Measurements from ENCODE around the gene VPS13D. TPM values are rescaled to one million over a fixed set of nuclear protein-coding genes. Genes with fewer than 3 reads are reported as not detected.

VPS13D gene
- total and polyA plus RNA-seq, 2 experiments from 2014 or later, result 10.7 to 34.9 TPM

DNA sequence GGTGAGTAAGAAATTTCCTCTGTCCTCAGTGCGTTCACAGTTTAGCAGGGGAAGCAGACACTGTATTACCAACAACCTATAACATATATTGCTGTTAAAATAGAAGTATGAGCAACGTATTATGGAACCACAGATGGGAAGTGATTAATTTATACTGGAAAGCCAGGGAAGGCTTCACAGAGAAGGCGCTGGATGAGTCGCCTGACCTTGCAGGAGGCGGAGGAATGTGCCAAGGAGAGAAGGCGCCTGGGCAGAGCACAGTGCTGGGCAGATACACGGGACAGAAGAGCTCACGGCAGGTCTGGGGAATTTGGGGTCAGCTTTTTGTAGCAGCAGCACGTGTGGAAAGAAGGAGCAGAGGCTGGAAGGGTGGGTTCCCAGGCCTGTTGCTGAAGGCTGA lies 271.8 kb downstream of the VPS13D start:
- DNase-seq (ENCODE audit: low spot score) (no peak), ATAC-seq (no peak)
- Mint-ChIP-seq H3K36me3 (ENCODE audit: low read depth) (no peaks in the 10 kb centered on the region), H3K4me3 (no peak overlapping the region), H3K4me1 (peaks cover 14% of the 10 kb centered on the region), H3K9me3 (no peaks in the 10 kb centered on the region), H3K27ac (peak overlapping the region; percentile 18; the same call in 1 of the 2 replicates), H3K27me3 (ENCODE audit: insufficient read depth, low read depth, poor library complexity) (peaks cover 3% of the 10 kb centered on the region)
- no peaks in the 10 kb centered on the region for H3K36me3 ChIP-seq (ENCODE audit: insufficient read depth)
- no peaks in the 10 kb centered on the region for H3K79me2 ChIP-seq (replicated peaks; ENCODE audit: insufficient read depth)
- H3K27ac ChIP-seq (ENCODE audit: low read depth), result no peak overlapping the region
- no peaks in the 10 kb centered on the region for H3K9me2 ChIP-seq (ENCODE audit: insufficient read depth)
- H3K4me1 ChIP-seq (ENCODE audit: insufficient read depth), result no peaks in the 10 kb centered on the region
- H4K20me1 ChIP-seq (replicated peaks; ENCODE audit: insufficient read depth), result peaks cover 2% of the 10 kb centered on the region; the same call in 1 of the 2 replicates
- H3K4me3 ChIP-seq, result no peak overlapping the region
- no peaks in the 10 kb centered on the region for H3K27me3 ChIP-seq (ENCODE audit: insufficient read depth)
- H2AFZ ChIP-seq, result no peak overlapping the region
- no peak for TF ChIP-seq ZNF331 (CRISPR knock-in tag; IDR thresholded peaks at IDR 0.05; ENCODE audit: low read depth)
- TF ChIP-seq, protein P1, sequence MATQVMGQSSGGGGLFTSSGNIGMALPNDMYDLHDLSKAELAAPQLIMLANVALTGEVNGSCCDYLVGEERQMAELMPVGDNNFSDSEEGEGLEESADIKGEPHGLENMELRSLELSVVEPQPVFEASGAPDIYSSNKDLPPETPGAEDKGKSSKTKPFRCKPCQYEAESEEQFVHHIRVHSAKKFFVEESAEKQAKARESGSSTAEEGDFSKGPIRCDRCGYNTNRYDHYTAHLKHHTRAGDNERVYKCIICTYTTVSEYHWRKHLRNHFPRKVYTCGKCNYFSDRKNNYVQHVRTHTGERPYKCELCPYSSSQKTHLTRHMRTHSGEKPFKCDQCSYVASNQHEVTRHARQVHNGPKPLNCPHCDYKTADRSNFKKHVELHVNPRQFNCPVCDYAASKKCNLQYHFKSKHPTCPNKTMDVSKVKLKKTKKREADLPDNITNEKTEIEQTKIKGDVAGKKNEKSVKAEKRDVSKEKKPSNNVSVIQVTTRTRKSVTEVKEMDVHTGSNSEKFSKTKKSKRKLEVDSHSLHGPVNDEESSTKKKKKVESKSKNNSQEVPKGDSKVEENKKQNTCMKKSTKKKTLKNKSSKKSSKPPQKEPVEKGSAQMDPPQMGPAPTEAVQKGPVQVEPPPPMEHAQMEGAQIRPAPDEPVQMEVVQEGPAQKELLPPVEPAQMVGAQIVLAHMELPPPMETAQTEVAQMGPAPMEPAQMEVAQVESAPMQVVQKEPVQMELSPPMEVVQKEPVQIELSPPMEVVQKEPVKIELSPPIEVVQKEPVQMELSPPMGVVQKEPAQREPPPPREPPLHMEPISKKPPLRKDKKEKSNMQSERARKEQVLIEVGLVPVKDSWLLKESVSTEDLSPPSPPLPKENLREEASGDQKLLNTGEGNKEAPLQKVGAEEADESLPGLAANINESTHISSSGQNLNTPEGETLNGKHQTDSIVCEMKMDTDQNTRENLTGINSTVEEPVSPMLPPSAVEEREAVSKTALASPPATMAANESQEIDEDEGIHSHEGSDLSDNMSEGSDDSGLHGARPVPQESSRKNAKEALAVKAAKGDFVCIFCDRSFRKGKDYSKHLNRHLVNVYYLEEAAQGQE (IDR thresholded peaks at IDR 0.05; ENCODE audit: unreplicated experiment), result no peak
- TF ChIP-seq CREB1 (CRISPR knock-in tag; IDR thresholded peaks at IDR 0.05; ENCODE audit: low read depth), result no peak
- TF ChIP-seq POLR2AphosphoS5 (IDR thresholded peaks at IDR 0.05; ENCODE audit: low read depth), result no peak
- no peak for TF ChIP-seq EZH2phosphoT487 (IDR thresholded peaks at IDR 0.05; ENCODE audit: unreplicated experiment)
- TF ChIP-seq EZH2 (IDR thresholded peaks at IDR 0.05; ENCODE audit: low read depth, unreplicated experiment), result no peak
- TF ChIP-seq, protein P2, sequence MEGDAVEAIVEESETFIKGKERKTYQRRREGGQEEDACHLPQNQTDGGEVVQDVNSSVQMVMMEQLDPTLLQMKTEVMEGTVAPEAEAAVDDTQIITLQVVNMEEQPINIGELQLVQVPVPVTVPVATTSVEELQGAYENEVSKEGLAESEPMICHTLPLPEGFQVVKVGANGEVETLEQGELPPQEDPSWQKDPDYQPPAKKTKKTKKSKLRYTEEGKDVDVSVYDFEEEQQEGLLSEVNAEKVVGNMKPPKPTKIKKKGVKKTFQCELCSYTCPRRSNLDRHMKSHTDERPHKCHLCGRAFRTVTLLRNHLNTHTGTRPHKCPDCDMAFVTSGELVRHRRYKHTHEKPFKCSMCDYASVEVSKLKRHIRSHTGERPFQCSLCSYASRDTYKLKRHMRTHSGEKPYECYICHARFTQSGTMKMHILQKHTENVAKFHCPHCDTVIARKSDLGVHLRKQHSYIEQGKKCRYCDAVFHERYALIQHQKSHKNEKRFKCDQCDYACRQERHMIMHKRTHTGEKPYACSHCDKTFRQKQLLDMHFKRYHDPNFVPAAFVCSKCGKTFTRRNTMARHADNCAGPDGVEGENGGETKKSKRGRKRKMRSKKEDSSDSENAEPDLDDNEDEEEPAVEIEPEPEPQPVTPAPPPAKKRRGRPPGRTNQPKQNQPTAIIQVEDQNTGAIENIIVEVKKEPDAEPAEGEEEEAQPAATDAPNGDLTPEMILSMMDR (conservative IDR thresholded peaks at IDR 0.05; ENCODE audit: low read depth in 2 of 2), result no peak
- TF ChIP-seq, protein P3, sequence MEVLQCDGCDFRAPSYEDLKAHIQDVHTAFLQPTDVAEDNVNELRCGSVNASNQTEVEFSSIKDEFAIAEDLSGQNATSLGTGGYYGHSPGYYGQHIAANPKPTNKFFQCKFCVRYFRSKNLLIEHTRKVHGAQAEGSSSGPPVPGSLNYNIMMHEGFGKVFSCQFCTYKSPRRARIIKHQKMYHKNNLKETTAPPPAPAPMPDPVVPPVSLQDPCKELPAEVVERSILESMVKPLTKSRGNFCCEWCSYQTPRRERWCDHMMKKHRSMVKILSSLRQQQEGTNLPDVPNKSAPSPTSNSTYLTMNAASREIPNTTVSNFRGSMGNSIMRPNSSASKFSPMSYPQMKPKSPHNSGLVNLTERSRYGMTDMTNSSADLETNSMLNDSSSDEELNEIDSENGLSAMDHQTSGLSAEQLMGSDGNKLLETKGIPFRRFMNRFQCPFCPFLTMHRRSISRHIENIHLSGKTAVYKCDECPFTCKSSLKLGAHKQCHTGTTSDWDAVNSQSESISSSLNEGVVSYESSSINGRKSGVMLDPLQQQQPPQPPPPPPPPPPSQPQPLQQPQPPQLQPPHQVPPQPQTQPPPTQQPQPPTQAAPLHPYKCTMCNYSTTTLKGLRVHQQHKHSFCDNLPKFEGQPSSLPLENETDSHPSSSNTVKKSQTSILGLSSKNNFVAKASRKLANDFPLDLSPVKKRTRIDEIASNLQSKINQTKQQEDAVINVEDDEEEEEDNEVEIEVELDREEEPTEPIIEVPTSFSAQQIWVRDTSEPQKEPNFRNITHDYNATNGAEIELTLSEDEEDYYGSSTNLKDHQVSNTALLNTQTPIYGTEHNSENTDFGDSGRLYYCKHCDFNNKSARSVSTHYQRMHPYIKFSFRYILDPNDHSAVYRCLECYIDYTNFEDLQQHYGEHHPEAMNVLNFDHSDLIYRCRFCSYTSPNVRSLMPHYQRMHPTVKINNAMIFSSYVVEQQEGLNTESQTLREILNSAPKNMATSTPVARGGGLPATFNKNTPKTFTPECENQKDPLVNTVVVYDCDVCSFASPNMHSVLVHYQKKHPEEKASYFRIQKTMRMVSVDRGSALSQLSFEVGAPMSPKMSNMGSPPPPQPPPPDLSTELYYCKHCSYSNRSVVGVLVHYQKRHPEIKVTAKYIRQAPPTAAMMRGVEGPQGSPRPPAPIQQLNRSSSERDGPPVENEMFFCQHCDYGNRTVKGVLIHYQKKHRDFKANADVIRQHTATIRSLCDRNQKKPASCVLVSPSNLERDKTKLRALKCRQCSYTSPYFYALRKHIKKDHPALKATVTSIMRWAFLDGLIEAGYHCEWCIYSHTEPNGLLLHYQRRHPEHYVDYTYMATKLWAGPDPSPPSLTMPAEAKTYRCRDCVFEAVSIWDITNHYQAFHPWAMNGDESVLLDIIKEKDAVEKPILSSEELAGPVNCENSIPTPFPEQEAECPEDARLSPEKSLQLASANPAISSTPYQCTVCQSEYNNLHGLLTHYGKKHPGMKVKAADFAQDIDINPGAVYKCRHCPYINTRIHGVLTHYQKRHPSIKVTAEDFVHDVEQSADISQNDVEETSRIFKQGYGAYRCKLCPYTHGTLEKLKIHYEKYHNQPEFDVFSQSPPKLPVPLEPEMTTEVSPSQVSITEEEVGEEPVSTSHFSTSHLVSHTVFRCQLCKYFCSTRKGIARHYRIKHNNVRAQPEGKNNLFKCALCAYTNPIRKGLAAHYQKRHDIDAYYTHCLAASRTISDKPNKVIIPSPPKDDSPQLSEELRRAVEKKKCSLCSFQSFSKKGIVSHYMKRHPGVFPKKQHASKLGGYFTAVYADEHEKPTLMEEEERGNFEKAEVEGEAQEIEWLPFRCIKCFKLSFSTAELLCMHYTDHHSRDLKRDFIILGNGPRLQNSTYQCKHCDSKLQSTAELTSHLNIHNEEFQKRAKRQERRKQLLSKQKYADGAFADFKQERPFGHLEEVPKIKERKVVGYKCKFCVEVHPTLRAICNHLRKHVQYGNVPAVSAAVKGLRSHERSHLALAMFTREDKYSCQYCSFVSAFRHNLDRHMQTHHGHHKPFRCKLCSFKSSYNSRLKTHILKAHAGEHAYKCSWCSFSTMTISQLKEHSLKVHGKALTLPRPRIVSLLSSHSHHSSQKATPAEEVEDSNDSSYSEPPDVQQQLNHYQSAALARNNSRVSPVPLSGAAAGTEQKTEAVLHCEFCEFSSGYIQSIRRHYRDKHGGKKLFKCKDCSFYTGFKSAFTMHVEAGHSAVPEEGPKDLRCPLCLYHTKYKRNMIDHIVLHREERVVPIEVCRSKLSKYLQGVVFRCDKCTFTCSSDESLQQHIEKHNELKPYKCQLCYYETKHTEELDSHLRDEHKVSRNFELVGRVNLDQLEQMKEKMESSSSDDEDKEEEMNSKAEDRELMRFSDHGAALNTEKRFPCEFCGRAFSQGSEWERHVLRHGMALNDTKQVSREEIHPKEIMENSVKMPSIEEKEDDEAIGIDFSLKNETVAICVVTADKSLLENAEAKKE (CRISPR knock-in tag; IDR thresholded peaks at IDR 0.05), result no peak
- TF ChIP-seq ZNF114 (CRISPR knock-in tag; IDR thresholded peaks at IDR 0.05), result no peak
- TF ChIP-seq JUNB (IDR thresholded peaks at IDR 0.05; ENCODE audit: unreplicated experiment), result no peak
- TF ChIP-seq, protein P4, sequence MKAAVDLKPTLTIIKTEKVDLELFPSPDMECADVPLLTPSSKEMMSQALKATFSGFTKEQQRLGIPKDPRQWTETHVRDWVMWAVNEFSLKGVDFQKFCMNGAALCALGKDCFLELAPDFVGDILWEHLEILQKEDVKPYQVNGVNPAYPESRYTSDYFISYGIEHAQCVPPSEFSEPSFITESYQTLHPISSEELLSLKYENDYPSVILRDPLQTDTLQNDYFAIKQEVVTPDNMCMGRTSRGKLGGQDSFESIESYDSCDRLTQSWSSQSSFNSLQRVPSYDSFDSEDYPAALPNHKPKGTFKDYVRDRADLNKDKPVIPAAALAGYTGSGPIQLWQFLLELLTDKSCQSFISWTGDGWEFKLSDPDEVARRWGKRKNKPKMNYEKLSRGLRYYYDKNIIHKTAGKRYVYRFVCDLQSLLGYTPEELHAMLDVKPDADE (IDR thresholded peaks at IDR 0.05), result no peak
- no peak for TF ChIP-seq NANOG (IDR thresholded peaks at IDR 0.05; ENCODE audit: borderline replicate concordance)
- TF ChIP-seq STAT1 (IDR thresholded peaks at IDR 0.05; ENCODE audit: unreplicated experiment), result no peak
- no peaks in the 10 kb centered on the region for H3F3A ChIP-seq (replicated peaks; ENCODE audit: low read depth)
- H3K4me2 ChIP-seq, result no peak overlapping the region

All from GM23338 (cell line).